Upper lobe of right lung (tissue), 1 donor: ENCODE measurements around the gene NINL. TPM values are rescaled to one million over a fixed set of nuclear protein-coding genes. Genes with fewer than 3 reads are reported as not detected.
"Not testable (repeated sequence)": the region's sequence is repeated elsewhere in the genome, so short reads cannot be mapped to it uniquely, and the experiment has no call there.

ENCODE experiments used
- ATAC-seq: fragments of 200-7000 bp; cut with Tn5 transposase; one replicate; pipeline ENCODE4 v1.9.1; 2020; ENCODE audit warnings: mild to moderate bottlenecking, moderate library complexity
- DNase-seq: peaks from one replicate; pipeline ENCODE4 v3.0.0-alpha.2; 2020
- H3K27ac ChIP-seq: fragments of 200-600 bp; one replicate; pipeline ENCODE4 v1.8.0; 2022
- H3K27me3 ChIP-seq: fragments of 200-600 bp; one replicate; pipeline ENCODE4 v1.8.0; 2022; ENCODE audit warnings: mild to moderate bottlenecking
- H3K36me3 ChIP-seq: fragments of 200-600 bp; one replicate; pipeline ENCODE4 v1.8.0; 2022
- H3K4me1 ChIP-seq: fragments of 200-600 bp; one replicate; pipeline ENCODE4 v1.8.0; 2022
- H3K4me3 ChIP-seq: fragments of 200-600 bp; one replicate; pipeline ENCODE4 v1.8.0; 2022; ENCODE audit warnings: mild to moderate bottlenecking
- H3K9me3 ChIP-seq: fragments of 200-600 bp; one replicate; pipeline ENCODE4 v1.8.0; 2022
- intact Hi-C: fragments of 100-400 bp; cut with DNase I; formaldehyde crosslinking; loops from one replicate; pipeline ENCODE4 v1.11.0; 2022
- long read RNA-seq: library from polyadenylated mRNA; unstranded; transcript quantifications from one replicate; pipeline ENCODE4 v2.0.0, GENCODE V29; 2021
- total RNA-seq: library from RNA; stranded (reverse); fragmentation: NEBNext Ultra II Directional; extraction: Animal tissue kit (Norgen Biotek cat#: 25700); gene quantifications from one replicate; pipeline ENCODE4 v1.2.1, GENCODE V29; 2021
- TF ChIP-seq, protein P1 (sequence below): fragments of 200-600 bp; IDR thresholded peaks from one replicate; pipeline ENCODE4 v1.8.0; 2022; ENCODE audit warnings: antibody characterized with exemption
- donor health status: DM: no; HTN: yes; CAD: no; lungs with severe emphysema.

Gene NINL
- total RNA-seq, result 13.2 TPM
- long read RNA-seq, full-length matches to known transcripts, result 2 of 20 reads
- long read RNA-seq, partial matches to known transcripts, result 10 of 20 reads
- long read RNA-seq, other reads (novel, unspliced or antisense), result 8 of 20 reads

- H3K36me3 ChIP-seq, result no peaks in the 10 kb centered on the region
- peak; percentile 90 for ATAC-seq
- intact Hi-C loops, result no loop called here
- H3K4me1 ChIP-seq, result peaks cover 11% of the 10 kb centered on the region
- no peaks in the 10 kb centered on the region for H3K9me3 ChIP-seq
- H3K4me3 ChIP-seq, result peak within 1 kb of the TSS; percentile 74
- H3K27me3 ChIP-seq, result peaks cover 9% of the 10 kb centered on the region
- TF ChIP-seq, protein P1, sequence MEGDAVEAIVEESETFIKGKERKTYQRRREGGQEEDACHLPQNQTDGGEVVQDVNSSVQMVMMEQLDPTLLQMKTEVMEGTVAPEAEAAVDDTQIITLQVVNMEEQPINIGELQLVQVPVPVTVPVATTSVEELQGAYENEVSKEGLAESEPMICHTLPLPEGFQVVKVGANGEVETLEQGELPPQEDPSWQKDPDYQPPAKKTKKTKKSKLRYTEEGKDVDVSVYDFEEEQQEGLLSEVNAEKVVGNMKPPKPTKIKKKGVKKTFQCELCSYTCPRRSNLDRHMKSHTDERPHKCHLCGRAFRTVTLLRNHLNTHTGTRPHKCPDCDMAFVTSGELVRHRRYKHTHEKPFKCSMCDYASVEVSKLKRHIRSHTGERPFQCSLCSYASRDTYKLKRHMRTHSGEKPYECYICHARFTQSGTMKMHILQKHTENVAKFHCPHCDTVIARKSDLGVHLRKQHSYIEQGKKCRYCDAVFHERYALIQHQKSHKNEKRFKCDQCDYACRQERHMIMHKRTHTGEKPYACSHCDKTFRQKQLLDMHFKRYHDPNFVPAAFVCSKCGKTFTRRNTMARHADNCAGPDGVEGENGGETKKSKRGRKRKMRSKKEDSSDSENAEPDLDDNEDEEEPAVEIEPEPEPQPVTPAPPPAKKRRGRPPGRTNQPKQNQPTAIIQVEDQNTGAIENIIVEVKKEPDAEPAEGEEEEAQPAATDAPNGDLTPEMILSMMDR, result no peak
- DNase-seq, result peak; percentile 88
- peak within 1 kb of the TSS; percentile 70 for H3K27ac ChIP-seq
Measured at GRCh38 chr20:25584905-25585704, at the start of gene NINL. Gene NINL (minus strand): TSS chr20:25585531. CDS start chr20:25526587, 58,944 bp downstream.

DNA sequence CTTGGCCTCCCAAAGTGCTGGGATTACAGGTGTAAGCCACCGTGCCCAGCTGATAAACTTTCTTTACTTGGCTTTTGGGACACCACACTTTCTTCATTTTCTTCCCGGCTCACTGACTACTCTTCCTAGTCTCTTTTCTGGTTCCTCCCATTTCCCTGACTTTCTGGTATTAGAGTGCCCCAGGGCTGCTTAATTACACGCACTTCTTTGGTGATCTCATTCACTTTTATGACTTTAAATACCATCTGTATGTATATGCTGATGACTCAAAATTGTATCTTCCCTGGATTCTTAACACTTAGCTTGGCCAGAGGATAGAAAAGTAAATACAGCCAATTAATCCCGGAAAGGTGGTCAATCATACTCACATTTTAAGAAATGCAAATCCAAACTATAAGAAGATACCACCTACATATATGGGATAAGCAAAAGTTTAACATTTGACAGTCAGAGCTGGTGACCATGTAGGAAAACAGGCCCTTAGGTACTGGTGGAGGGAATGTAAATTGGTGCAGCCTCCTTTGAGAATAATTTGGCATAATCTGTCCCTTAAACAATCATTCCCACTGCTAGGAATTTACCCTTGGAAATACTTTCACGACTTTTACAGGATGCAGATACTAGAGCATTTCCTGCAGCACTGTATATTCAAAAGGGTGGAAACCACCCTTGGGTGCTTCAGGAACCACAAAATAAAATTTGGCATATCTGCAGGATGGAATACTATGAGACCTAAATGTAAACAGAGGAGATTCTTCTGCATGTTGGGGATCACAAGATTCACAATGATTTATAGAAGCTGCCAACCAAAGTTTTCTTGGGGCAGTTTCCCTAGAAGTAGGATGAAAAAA lies 47.8 kb upstream of the NINL start:
- H3K27ac ChIP-seq, result no peak overlapping the region
- no peak for ATAC-seq
- H3K9me3 ChIP-seq, result no peaks in the 10 kb centered on the region
- DNase-seq, result no peak
- TF ChIP-seq, protein P1, result no peak
- intact Hi-C loops, result no loop called here
- no peaks in the 10 kb centered on the region for H3K4me1 ChIP-seq
- no peaks in the 10 kb centered on the region for H3K36me3 ChIP-seq
- H3K4me3 ChIP-seq, result no peak overlapping the region
- H3K27me3 ChIP-seq, result no peaks in the 10 kb centered on the region

DNA sequence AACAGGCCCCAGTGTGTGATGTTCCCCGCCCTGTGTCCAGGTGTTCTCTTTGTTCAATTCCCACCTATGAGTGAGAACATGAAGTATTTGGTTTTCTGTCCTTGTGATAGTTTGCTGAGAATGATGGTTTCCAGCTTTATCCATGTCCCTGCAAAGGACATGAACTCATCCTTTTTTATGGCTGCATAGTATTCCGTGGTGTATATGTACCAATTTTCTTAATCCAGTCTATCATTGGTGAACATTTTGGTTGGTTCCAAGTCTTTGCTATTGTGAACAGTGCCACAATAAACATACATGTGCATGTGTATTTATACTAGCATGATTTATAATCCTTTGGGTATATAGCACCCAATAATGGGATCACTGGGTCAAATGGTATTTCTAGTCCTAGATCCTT lies 45.3 kb upstream of the NINL start:
- H3K27ac ChIP-seq, DNase-seq, H3K27me3 ChIP-seq, H3K36me3 ChIP-seq, H3K9me3 ChIP-seq, ATAC-seq, H3K4me1 ChIP-seq, intact Hi-C loops, H3K4me3 ChIP-seq: not testable (repeated sequence)

- H3K27me3 ChIP-seq, result no peaks in the 10 kb centered on the region
- no peak for DNase-seq
- H3K4me1 ChIP-seq, result peaks cover 1% of the 10 kb centered on the region
- TF ChIP-seq, protein P1, result no peak
- no peaks in the 10 kb centered on the region for H3K9me3 ChIP-seq
- no peak overlapping the region for H3K4me3 ChIP-seq
- no peaks in the 10 kb centered on the region for H3K36me3 ChIP-seq
- no peak overlapping the region for H3K27ac ChIP-seq
- ATAC-seq, result no peak
- intact Hi-C loops, result loop anchor here (5.0 kb wide), 1 partner anchor 47 kb away; no protein-coding TSS in a partner anchor
Measured at GRCh38 chr20:25629816-25630499, 44.6 kb upstream of the NINL start.

DNA sequence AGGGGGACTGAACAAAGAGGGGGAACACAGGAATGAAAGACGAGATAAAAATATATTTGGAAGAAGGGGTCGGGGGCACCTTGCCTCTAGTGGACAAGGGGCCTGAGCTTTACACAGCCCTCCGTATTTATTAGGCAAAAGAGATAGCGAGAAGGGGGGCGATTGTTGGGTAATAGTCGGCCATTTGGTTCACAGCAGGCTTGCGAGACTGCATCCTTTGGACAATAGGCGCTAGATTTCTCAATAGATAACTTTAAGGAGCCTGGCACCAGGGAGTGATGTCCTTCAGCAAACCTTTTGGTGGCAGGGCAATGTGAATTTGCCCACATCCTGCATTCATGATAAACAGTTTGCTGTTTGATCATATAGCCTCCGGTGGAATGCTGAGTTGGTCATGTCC lies 41.4 kb upstream of the NINL start:
- Histone ChIP-seq H3K9me3 (no peaks in the 10 kb centered on the region), H3K27ac (no peak overlapping the region), H3K4me3 (no peak overlapping the region), H3K27me3 (no peaks in the 10 kb centered on the region), H3K36me3 (no peaks in the 10 kb centered on the region), H3K4me1 (peaks cover 14% of the 10 kb centered on the region)
- intact Hi-C loops, result loop anchor here (5.0 kb wide), 1 partner anchor 51 kb away; no protein-coding TSS in a partner anchor
- no peak for DNase-seq
- TF ChIP-seq, protein P1, result no peak
- ATAC-seq, result no peak
